GM23248 (cell line): ENCODE data around the gene RAMP3. TPM values are rescaled to one million over a fixed set of nuclear protein-coding genes. Genes with fewer than 3 reads are reported as not detected.

Experiments used
- DNase-seq: peaks from one replicate; pipeline ENCODE4 v3.0.0-alpha.2; 2015
- H2AFZ ChIP-seq: fragments of 200-600 bp; sonication (generic); 2 replicates; pipeline ENCODE4 v1.6.1; 2016; ENCODE audit warnings: antibody characterized with exemption
- H3F3A ChIP-seq: fragments of 200-600 bp; sonication (generic); 2 replicates; pipeline ENCODE4 v1.6.1; 2016; ENCODE audit warnings: mild to moderate bottlenecking, antibody characterized with exemption, mixed run types; ENCODE audit not compliant: insufficient read depth
- H3K27ac ChIP-seq: fragments of 200-600 bp; sonication (generic); 2 replicates; pipeline ENCODE4 v1.5.1; 2016; ENCODE audit warnings: mild to moderate bottlenecking
- H3K27me3 ChIP-seq: fragments of 200-600 bp; sonication (generic); replicated peaks from 2 replicates; pipeline ENCODE4 v1.6.1; 2016; ENCODE audit warnings: mild to moderate bottlenecking; ENCODE audit not compliant: insufficient read depth
- H3K36me3 ChIP-seq: fragments of 200-600 bp; sonication (generic); 2 replicates; pipeline ENCODE4 v1.6.1; 2016; ENCODE audit warnings: low read depth, mild to moderate bottlenecking
- H3K4me1 ChIP-seq: fragments of 200-600 bp; sonication (generic); 2 replicates; pipeline ENCODE4 v1.6.1; 2016; ENCODE audit warnings: mild to moderate bottlenecking; ENCODE audit not compliant: insufficient read depth
- H3K4me2 ChIP-seq: fragments of 200-600 bp; sonication (generic); one replicate; pipeline ENCODE4 v1.6.1; 2016; ENCODE audit warnings: mild to moderate bottlenecking; ENCODE audit not compliant: unreplicated experiment
- H3K4me3 ChIP-seq: fragments of 200-600 bp; sonication (generic); 2 replicates; pipeline ENCODE4 v1.5.1; 2016; ENCODE audit warnings: mild to moderate bottlenecking
- H3K79me2 ChIP-seq: fragments of 200-600 bp; sonication (generic); 2 replicates; pipeline ENCODE4 v1.6.1; 2016; ENCODE audit warnings: mild to moderate bottlenecking; ENCODE audit not compliant: insufficient read depth
- H3K9ac ChIP-seq: fragments of 200-600 bp; sonication (generic); 2 replicates; pipeline ENCODE4 v1.6.1; 2016; ENCODE audit warnings: mild to moderate bottlenecking
- H3K9me2 ChIP-seq: fragments of 200-600 bp; sonication (generic); 2 replicates; pipeline ENCODE4 v1.6.1; 2016; ENCODE audit warnings: mixed run types, mild to moderate bottlenecking, moderate library complexity; ENCODE audit not compliant: insufficient read depth
- H3K9me3 ChIP-seq: fragments of 200-600 bp; sonication (generic); one replicate; pipeline ENCODE4 v1.6.1; 2017; ENCODE audit warnings: low read depth
- H4K20me1 ChIP-seq: fragments of 200-600 bp; sonication (generic); 2 replicates; pipeline ENCODE4 v1.6.0; 2016; ENCODE audit not compliant: insufficient read depth
- EZH2 ChIP-seq: fragments of 200-600 bp; sonication (generic); IDR thresholded peaks from 2 replicates; pipeline ENCODE4 v1.6.1; 2018; ENCODE audit warnings: antibody characterized with exemption, mild to moderate bottlenecking; ENCODE audit not compliant: insufficient read depth, poor library complexity, severe bottlenecking
- EZH2phosphoT487 ChIP-seq: fragments of 200-600 bp; sonication (generic); IDR thresholded peaks from 2 replicates; pipeline ENCODE4 v1.6.1; 2018; ENCODE audit warnings: antibody characterized with exemption, moderate library complexity, mild to moderate bottlenecking, low read depth; ENCODE audit not compliant: insufficient read depth
- WGBS, 2 experiments: methylation state at CpG; one replicate each; pipeline ENCODE4 v1.1.6; 2015 to 2017; ENCODE audit warnings: low lambda C conversion rate in 2 of 2, low coverage in 1 of 2; ENCODE audit errors: missing lambda C conversion rate in 2 of 2; 5-methylcytosine and 5-hydroxymethylcytosine counted together
- in situ Hi-C: fragments of 300-500 bp; cut with MboI; formaldehyde crosslinking; loops from 2 replicates; pipeline ENCODE4 v1.15.0; 2020
- polyA plus RNA-seq: library from polyadenylated mRNA; unstranded; fragments of >200 nt; fragmentation: Nextera tagmentation; extraction: Ambion mirVana; gene quantifications from 2 replicates; pipeline ENCODE4 v1.2.1, GENCODE V29; 2016
- total RNA-seq: library from RNA; depleted of rRNA; stranded (reverse); fragments of >200 nt; shearing (Covaris generic); gene quantifications from 2 replicates; pipeline ENCODE4 v1.2.3, GENCODE V29; 2014

RAMP3 gene
- total and polyA plus RNA-seq, 2 experiments from 2014 or later = not detected

DNA sequence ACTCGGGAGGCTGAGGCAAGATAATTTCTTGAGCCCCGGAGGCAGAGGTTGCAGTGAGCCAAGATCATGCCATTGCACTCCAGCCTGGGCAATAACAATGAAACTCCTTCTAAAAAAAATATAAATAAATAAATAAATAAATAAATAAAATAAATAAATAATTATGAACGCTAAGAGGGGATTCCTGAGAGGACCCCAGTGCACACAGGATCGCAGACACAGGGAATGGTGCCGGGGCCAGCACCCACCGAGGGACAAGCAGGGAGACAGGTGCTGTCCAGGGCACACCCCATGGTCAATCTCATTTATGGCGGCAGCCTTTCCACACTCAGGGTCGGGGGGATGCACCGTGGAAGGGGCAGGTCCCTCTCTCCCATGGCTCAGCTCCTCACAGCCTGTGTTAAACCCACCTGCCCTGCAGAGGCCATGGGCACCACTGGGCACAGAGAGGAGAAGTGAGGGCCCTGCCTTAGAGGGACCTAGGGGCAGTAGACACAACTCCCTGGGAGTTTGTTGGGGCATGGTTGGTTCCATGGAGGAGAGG is 2.2 kb upstream of the RAMP3 start:
- no peaks in the 10 kb centered on the region for H3K9me3 ChIP-seq
- no peaks in the 10 kb centered on the region for H3K36me3 ChIP-seq
- H3K79me2 ChIP-seq = no peaks in the 10 kb centered on the region
- no peaks in the 10 kb centered on the region for H3K4me1 ChIP-seq
- H3K9ac ChIP-seq = no peak overlapping the region
- no peak overlapping the region for H3K4me2 ChIP-seq
- H3K27me3 ChIP-seq = peaks cover 33% of the 10 kb centered on the region
- TF ChIP-seq EZH2phosphoT487 = no peak
- no peak for TF ChIP-seq EZH2
- no peak overlapping the region for H3K27ac ChIP-seq
- WGBS, 2 experiments = 83 to 84% methylated on average over 9 of the region's 9 CpGs
- DNase-seq = no peak
- no peaks in the 10 kb centered on the region for H3F3A ChIP-seq
- no peak overlapping the region for H2AFZ ChIP-seq
- H4K20me1 ChIP-seq = no peaks in the 10 kb centered on the region
- H3K4me3 ChIP-seq = no peak overlapping the region
- in situ Hi-C loops = loop anchor here (10.0 to 25.0 kb wide), 2 partner anchors 99 to 707 kb away; partner anchors contain the start of gene CCDC201
- H3K9me2 ChIP-seq = no peaks in the 10 kb centered on the region

DNA sequence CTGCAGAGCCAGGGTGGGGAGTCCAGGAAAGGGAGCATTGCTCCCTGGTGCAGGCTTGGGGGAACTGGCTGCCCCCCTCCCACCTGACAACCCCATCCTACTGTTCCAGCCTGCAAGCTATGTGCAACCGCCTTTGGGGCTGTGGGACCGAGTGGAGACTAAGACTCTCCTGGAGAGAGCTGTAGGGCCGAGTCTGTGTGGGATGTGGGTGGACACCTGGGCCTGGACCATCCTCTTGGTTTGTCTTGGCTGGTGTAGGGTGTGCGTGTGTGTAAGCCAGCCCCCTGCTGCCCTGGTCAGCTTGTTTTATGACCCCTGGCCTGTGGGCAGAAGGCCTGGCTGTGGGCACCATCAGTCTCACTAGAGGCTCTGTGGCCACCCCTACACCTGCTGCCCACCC is 1.6 kb upstream of the RAMP3 start:
- H3K36me3 ChIP-seq = no peaks in the 10 kb centered on the region
- no peak for DNase-seq
- no peaks in the 10 kb centered on the region for H3K79me2 ChIP-seq
- H3K9ac ChIP-seq = no peak overlapping the region
- WGBS, 2 experiments = 81 to 89% methylated on average over 4 of the region's 4 CpGs
- no peaks in the 10 kb centered on the region for H3K4me1 ChIP-seq
- in situ Hi-C loops = loop anchor here (10.0 to 25.0 kb wide), 2 partner anchors 99 to 706 kb away; partner anchors contain the start of gene CCDC201
- H4K20me1 ChIP-seq = no peaks in the 10 kb centered on the region
- peaks cover 30% of the 10 kb centered on the region for H3K27me3 ChIP-seq
- H3K4me3 ChIP-seq = no peak overlapping the region
- no peaks in the 10 kb centered on the region for H3K9me2 ChIP-seq
- no peaks in the 10 kb centered on the region for H3K9me3 ChIP-seq
- TF ChIP-seq EZH2 (no peak), EZH2phosphoT487 (no peak)
- no peak overlapping the region for H2AFZ ChIP-seq
- H3K27ac ChIP-seq = no peak overlapping the region
- no peaks in the 10 kb centered on the region for H3F3A ChIP-seq
- no peak overlapping the region for H3K4me2 ChIP-seq

DNA sequence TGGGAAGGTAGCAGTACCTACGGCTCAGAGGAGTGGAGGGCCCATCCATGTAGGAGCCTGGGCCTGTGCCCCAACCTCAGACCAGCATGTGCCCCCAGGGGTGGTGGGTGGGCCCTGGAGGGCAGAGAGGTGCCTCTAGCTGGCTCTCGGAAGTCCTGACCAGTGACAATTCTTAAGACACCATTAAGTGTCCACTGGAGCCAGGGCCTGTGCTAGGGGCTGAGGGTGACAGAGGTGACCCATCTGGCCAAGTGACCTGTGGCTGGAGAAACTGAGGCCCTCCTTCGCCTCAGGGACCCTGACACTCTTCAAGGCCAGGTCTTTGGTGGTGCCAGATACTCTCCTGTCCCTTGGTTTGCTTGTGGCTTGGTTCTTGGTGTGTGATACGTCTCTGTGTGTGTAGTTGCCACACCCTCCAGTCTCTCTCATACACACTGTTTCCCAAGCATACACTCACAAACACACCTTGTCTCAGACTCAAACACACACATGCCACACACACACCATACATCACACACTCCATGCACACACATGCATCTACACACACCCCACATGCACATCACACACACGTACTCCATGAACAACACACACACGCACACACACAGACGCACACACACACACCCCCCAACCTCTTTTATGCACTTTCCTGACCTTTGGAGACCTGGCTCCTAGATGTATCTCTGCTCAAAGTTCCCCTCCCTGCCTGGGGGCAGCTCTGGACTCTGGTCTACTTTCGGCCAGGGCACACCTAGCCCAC is 897 bp upstream of the RAMP3 start:
- Histone ChIP-seq H3F3A (no peaks in the 10 kb centered on the region), H3K4me1 (no peaks in the 10 kb centered on the region), H3K36me3 (no peaks in the 10 kb centered on the region), H3K9me3 (no peaks in the 10 kb centered on the region), H3K4me3 (no peak overlapping the region), H3K27ac (no peak overlapping the region), H3K9ac (no peak overlapping the region), H2AFZ (no peak overlapping the region), H3K4me2 (no peak overlapping the region), H3K27me3 (peaks cover 26% of the 10 kb centered on the region), H3K9me2 (no peaks in the 10 kb centered on the region), H3K79me2 (no peaks in the 10 kb centered on the region), H4K20me1 (no peaks in the 10 kb centered on the region)
- 86 to 87% methylated on average over 8 of the region's 8 CpGs for WGBS, 2 experiments
- in situ Hi-C loops = loop anchor here (10.0 to 25.0 kb wide), 2 partner anchors 98 to 706 kb away; partner anchors contain the start of gene CCDC201
- no peak for DNase-seq
- TF ChIP-seq EZH2phosphoT487 (no peak), EZH2 (no peak)

DNA sequence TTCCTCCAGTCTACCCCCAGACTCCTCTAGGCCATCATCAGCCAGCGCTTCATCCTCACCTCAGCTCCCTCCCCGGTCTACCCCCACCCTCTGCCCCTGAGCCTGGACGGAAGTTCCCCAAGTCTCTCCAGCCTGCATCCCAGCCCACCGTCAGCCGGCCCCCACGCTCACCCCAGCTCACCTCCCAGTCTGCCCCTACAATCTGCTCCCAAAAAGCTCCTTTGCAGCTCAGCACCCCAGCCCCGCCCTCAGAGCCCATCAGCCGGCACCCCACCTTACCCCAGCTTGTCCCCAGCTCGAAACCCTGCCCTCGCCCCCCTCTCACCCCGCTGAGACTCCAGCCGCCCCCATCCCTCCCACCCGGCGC is 322 bp upstream of the RAMP3 start:
- no peak overlapping the region for H3K4me3 ChIP-seq
- no peaks in the 10 kb centered on the region for H3K9me2 ChIP-seq
- WGBS, 2 experiments = 18% methylated on average over 14 of the region's 14 CpGs; no CpG with 5 or more reads in 1 of the 2 experiments
- H3F3A ChIP-seq = no peaks in the 10 kb centered on the region
- no peaks in the 10 kb centered on the region for H3K36me3 ChIP-seq
- H3K79me2 ChIP-seq = no peaks in the 10 kb centered on the region
- DNase-seq = no peak
- H4K20me1 ChIP-seq = no peaks in the 10 kb centered on the region
- H3K27ac ChIP-seq = no peak overlapping the region
- H3K4me2 ChIP-seq = no peak overlapping the region
- H3K9me3 ChIP-seq = no peaks in the 10 kb centered on the region
- no peaks in the 10 kb centered on the region for H3K4me1 ChIP-seq
- H3K9ac ChIP-seq = no peak overlapping the region
- no peak overlapping the region for H2AFZ ChIP-seq
- no peak for TF ChIP-seq EZH2
- TF ChIP-seq EZH2phosphoT487 = no peak
- in situ Hi-C loops = loop anchor here (10.0 to 25.0 kb wide), 2 partner anchors 98 to 705 kb away; partner anchors contain the start of gene CCDC201
- H3K27me3 ChIP-seq = peaks cover 26% of the 10 kb centered on the region
